Uterus (tissue), 4 donors: ENCODE measurements around the gene NDP. TPM values are rescaled to one million over a fixed set of nuclear protein-coding genes. Genes with fewer than 3 reads are reported as not detected.

Source experiments
- DNase-seq, 2 donors: peaks; one replicate each; pipeline ENCODE4 v3.0.0-alpha.2; 2019 to 2020
- H3K27ac ChIP-seq, 2 donors: fragments of 200-600 bp; sonication (generic); 1 replicate in 1 of 2; 2 replicates in 1 of 2; pipeline ENCODE4 v1.5.1; 2016 to 2018
- H3K27me3 ChIP-seq, 2 donors: fragments of 200-600 bp; sonication (generic); one replicate each; pipeline ENCODE4 v1.5.1; 2018 to 2019; ENCODE audit warnings: control low read depth in 1 of 2
- H3K36me3 ChIP-seq, 2 donors: fragments of 200-600 bp; sonication (generic); one replicate each; pipeline ENCODE4 v1.5.1; 2019; ENCODE audit warnings: control low read depth in 1 of 2
- H3K4me1 ChIP-seq, 2 donors: fragments of 200-600 bp; sonication (generic); one replicate each; pipeline ENCODE4 v1.5.1; 2018 to 2019; ENCODE audit warnings: control low read depth in 1 of 2
- H3K4me3 ChIP-seq, 2 donors: fragments of 200-600 bp; sonication (generic); 1 replicate in 1 of 2; 2 replicates in 1 of 2; pipeline ENCODE4 v1.5.1; 2018 to 2019; ENCODE audit warnings: mild to moderate bottlenecking in 1 of 2
- H3K9me3 ChIP-seq, 2 donors: fragments of 200-600 bp; sonication (generic); one replicate each; pipeline ENCODE4 v1.5.1; 2019; ENCODE audit warnings: control low read depth in 1 of 2
- POLR2A ChIP-seq, 2 donors: fragments of 450-650 bp; IDR thresholded peaks; one replicate each; pipeline ENCODE4 v1.6.1; 2016; ENCODE audit warnings: antibody characterized with exemption in 2 of 2, mild to moderate bottlenecking in 1 of 2, moderate library complexity in 1 of 2
- intact Hi-C: fragments of 100-400 bp; cut with DNase I; formaldehyde crosslinking; loops from one replicate; pipeline ENCODE4 v1.15.1; 2023; ENCODE audit warnings: low total_unique reads
- total RNA-seq, 4 donors: library from RNA; depleted of rRNA in 3 of 4; stranded (reverse); fragments of >200 nt in 3 of 4; gene quantifications; one replicate each; pipeline versions ENCODE4 v1.1.0 to v1.2.4, GENCODE V29; 2014 to 2023
- TF ChIP-seq, protein P1 (sequence below), 4 experiments: fragments of 200-600 bp in 2 of 4; fragments of 450-650 bp in 2 of 4; sonication (generic) in 2 of 4; IDR thresholded peaks; one replicate each; pipeline ENCODE4 v1.5.1; 2016 to 2019; ENCODE audit warnings: antibody characterized with exemption in 4 of 4, mild to moderate bottlenecking in 2 of 4, moderate library complexity in 1 of 4
- donor health status: DM: yes; HTN: yes; CAD: no.

Gene NDP
- total RNA-seq, 4 donors from 2014 or later = 4.4 to 25.2 (median 6.9) TPM

DNA sequence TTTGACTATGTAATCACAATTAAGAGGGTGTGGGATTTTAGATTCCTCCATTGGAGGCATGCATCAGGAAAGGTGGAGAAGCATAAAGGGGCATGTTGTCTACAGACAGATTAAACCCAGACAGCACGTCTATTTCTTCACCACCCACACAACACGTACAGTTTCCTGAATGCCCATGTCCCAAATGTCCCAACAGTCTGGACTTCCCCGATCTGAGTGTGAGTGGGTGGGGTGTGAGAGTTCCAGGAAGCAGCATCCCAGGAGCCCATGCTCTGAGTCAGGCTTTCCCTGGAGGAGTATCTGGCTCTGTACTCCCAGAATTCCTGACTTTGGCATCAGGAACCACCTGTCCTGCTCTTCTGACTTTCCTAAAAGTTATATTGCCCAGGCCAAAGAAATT lies 30.8 kb upstream of the NDP start:
- TF ChIP-seq, protein P1, sequence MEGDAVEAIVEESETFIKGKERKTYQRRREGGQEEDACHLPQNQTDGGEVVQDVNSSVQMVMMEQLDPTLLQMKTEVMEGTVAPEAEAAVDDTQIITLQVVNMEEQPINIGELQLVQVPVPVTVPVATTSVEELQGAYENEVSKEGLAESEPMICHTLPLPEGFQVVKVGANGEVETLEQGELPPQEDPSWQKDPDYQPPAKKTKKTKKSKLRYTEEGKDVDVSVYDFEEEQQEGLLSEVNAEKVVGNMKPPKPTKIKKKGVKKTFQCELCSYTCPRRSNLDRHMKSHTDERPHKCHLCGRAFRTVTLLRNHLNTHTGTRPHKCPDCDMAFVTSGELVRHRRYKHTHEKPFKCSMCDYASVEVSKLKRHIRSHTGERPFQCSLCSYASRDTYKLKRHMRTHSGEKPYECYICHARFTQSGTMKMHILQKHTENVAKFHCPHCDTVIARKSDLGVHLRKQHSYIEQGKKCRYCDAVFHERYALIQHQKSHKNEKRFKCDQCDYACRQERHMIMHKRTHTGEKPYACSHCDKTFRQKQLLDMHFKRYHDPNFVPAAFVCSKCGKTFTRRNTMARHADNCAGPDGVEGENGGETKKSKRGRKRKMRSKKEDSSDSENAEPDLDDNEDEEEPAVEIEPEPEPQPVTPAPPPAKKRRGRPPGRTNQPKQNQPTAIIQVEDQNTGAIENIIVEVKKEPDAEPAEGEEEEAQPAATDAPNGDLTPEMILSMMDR (IDR thresholded peaks at IDR 0.05) = no peak
- TF ChIP-seq POLR2A (IDR thresholded peaks at IDR 0.05) = no peak
- no peaks in the 10 kb centered on the region for H3K27me3 ChIP-seq
- H3K36me3 ChIP-seq = no peaks in the 10 kb centered on the region
- no peak overlapping the region for H3K27ac ChIP-seq
- intact Hi-C loops = no loop called here
- H3K9me3 ChIP-seq = no peaks in the 10 kb centered on the region
- no peaks in the 10 kb centered on the region for H3K4me1 ChIP-seq
- no peak overlapping the region for H3K4me3 ChIP-seq
- no peak for DNase-seq

DNA sequence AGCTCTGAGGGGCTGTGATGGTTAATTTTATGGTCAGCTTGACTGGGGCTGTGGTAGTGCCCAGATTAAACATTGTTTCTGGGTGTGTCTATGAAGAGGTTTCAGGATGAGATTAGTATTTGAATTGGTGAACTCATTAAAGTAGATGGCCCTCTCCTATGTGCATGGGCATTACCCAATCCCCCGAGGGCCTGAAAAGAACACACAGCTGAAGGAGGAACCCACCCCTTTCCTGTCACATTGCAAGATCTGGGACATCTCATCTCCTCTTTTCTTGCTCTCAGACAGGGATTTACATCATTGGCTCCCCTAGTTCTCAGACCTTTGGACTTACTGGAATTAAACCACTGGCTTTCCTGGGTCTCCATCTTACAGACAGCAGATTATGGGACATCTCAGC lies 29.4 kb upstream of the NDP start:
- Histone ChIP-seq H3K27ac (no peak overlapping the region), H3K27me3 (no peaks in the 10 kb centered on the region), H3K4me3 (no peak overlapping the region), H3K9me3 (no peaks in the 10 kb centered on the region), H3K4me1 (no peaks in the 10 kb centered on the region), H3K36me3 (no peaks in the 10 kb centered on the region)
- intact Hi-C loops = no loop called here
- DNase-seq = no peak
- no peak for TF ChIP-seq POLR2A (IDR thresholded peaks at IDR 0.05)
- TF ChIP-seq, protein P1 (IDR thresholded peaks at IDR 0.05) = no peak

- Histone ChIP-seq H3K9me3 (no peaks in the 10 kb centered on the region), H3K27me3 (no peaks in the 10 kb centered on the region), H3K36me3 (no peaks in the 10 kb centered on the region), H3K4me1 (no peaks in the 10 kb centered on the region), H3K4me3 (no peak overlapping the region), H3K27ac (no peak overlapping the region)
- TF ChIP-seq, protein P1 (IDR thresholded peaks at IDR 0.05) = no peak
- no peak for TF ChIP-seq POLR2A (IDR thresholded peaks at IDR 0.05)
- intact Hi-C loops = no loop called here
- DNase-seq = no peak
These were observed 25.2 kb upstream of the NDP start for GRCh38 chrX:43998374-43998773.

- no peak for TF ChIP-seq POLR2A (IDR thresholded peaks at IDR 0.05)
- TF ChIP-seq, protein P1 (IDR thresholded peaks at IDR 0.05) = no peak
- intact Hi-C loops = no loop called here
These were observed 23.3 kb upstream of the NDP start for GRCh38 chrX:43996491-43996890.

GRCh38 chrX:43986083-43986482 lies 12.9 kb upstream of the NDP start:
- intact Hi-C loops = no loop called here
- no peak overlapping the region for H3K4me3 ChIP-seq
- H3K27me3 ChIP-seq = no peaks in the 10 kb centered on the region
- DNase-seq = no peak
- H3K9me3 ChIP-seq = no peaks in the 10 kb centered on the region
- H3K36me3 ChIP-seq = no peaks in the 10 kb centered on the region
- H3K27ac ChIP-seq = peak overlapping the region in 1 of 2 donors; percentile 8
- TF ChIP-seq, protein P1 (IDR thresholded peaks at IDR 0.05) = no peak
- TF ChIP-seq POLR2A (IDR thresholded peaks at IDR 0.05) = no peak
- H3K4me1 ChIP-seq = no peaks in the 10 kb centered on the region

More at GRCh38 chrX:43996491-43996890, 23.3 kb upstream of the NDP start:
- Histone ChIP-seq H3K36me3 (no peaks in the 10 kb centered on the region), H3K27ac (no peak overlapping the region), H3K27me3 (no peaks in the 10 kb centered on the region), H3K9me3 (no peaks in the 10 kb centered on the region), H3K4me3 (no peak overlapping the region), H3K4me1 (no peaks in the 10 kb centered on the region)
- DNase-seq = no peak
